ENCODE measurements around the gene ACADVL.

GRCh38 chr17:7204336-7204735 lies 15.4 kb upstream of the ACADVL start:
- TF ChIP-seq CTCF (IDR thresholded peaks at IDR 0.05 in 8 of 11, conservative IDR thresholded peaks at IDR 0.05 in 3 of 11) = no peak
- no peak for TF ChIP-seq POLR2AphosphoS5 (IDR thresholded peaks at IDR 0.05)
- no peak for TF ChIP-seq POLR2A (IDR thresholded peaks at IDR 0.05)
